Fibroblast of lung (primary cell): Measurements from ENCODE around the gene SLIT1.

Experiments
- CTCF ChIP-seq, 2 donors: IDR thresholded peaks in 1 of 2; conservative IDR thresholded peaks in 1 of 2; 1 replicate in 1 of 2; 2 replicates in 1 of 2; pipeline ENCODE4 v1.5.1; 2011 to 2012; ENCODE audit warnings: low read length in 2 of 2, control low read depth in 1 of 2, inconsistent platforms in 1 of 2, low read depth in 1 of 2, mild to moderate bottlenecking in 1 of 2
- EZH2 ChIP-seq: IDR thresholded peaks from 2 replicates; pipeline ENCODE4 v1.5.1; 2012; ENCODE audit warnings: low read length, control low read depth, mild to moderate bottlenecking; ENCODE audit errors: missing control alignments

- no peak for TF ChIP-seq CTCF (conservative IDR thresholded peaks at IDR 0.05 in 1 of 2, IDR thresholded peaks at IDR 0.05 in 1 of 2; ENCODE audit: low read depth in 1 of 2, low read length in 2 of 2)
- TF ChIP-seq EZH2: no peak
These were observed 213.5 kb downstream of the SLIT1 start for GRCh38 chr10:96972264-96972663.
